ENCODE results near the gene CEP112.

DNA sequence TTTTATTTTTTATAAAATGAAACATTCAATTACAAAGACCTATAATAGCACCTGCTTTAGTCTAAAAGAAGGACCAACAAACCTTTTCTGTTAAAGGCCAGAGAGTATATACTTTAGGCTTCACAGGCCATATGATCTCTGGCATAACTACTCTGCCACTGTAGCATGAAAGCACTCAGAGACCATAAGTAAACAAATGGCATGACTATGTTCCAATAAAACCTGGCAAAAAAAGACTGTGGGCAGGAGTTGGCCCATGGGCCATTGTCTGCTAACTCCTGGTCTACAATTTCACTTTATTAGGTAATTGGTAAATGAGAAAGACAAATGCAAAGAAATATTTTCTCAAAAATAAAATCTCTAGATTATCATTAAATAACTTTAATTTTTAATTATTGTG lies 14.9 kb downstream of the CEP112 start:
- no peak for TF ChIP-seq POLR2AphosphoS5 (IDR thresholded peaks at IDR 0.05; ENCODE audit: insufficient read depth, low read depth, low read length)
- TF ChIP-seq EZH2 (IDR thresholded peaks at IDR 0.05; ENCODE audit: borderline replicate concordance, low read depth, low read length, severe bottlenecking), result no peak
- TF ChIP-seq, protein P1, sequence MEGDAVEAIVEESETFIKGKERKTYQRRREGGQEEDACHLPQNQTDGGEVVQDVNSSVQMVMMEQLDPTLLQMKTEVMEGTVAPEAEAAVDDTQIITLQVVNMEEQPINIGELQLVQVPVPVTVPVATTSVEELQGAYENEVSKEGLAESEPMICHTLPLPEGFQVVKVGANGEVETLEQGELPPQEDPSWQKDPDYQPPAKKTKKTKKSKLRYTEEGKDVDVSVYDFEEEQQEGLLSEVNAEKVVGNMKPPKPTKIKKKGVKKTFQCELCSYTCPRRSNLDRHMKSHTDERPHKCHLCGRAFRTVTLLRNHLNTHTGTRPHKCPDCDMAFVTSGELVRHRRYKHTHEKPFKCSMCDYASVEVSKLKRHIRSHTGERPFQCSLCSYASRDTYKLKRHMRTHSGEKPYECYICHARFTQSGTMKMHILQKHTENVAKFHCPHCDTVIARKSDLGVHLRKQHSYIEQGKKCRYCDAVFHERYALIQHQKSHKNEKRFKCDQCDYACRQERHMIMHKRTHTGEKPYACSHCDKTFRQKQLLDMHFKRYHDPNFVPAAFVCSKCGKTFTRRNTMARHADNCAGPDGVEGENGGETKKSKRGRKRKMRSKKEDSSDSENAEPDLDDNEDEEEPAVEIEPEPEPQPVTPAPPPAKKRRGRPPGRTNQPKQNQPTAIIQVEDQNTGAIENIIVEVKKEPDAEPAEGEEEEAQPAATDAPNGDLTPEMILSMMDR (IDR thresholded peaks at IDR 0.05; ENCODE audit: extremely low read depth in 1 of 2, insufficient read depth in 1 of 2, low read depth in 1 of 2, low read length in 2 of 2), result no peak

Data from endothelial cell of umbilical vein (primary cell).